Right lobe of liver (tissue), 4 donors: ENCODE measurements around the gene HDAC4.

ENCODE experiments used
- CTCF ChIP-seq, 4 donors: fragments of 200-600 bp in 3 of 4; fragments of 450-650 bp in 1 of 4; IDR thresholded peaks; one replicate each; pipeline versions ENCODE4 v1.5.1 to v1.8.0; 2016 to 2022; ENCODE audit warnings: antibody characterized with exemption in 4 of 4, mild to moderate bottlenecking in 2 of 4
- POLR2A ChIP-seq: fragments of 450-650 bp; IDR thresholded peaks from one replicate; pipeline ENCODE4 v1.6.1; 2017; ENCODE audit warnings: antibody characterized with exemption, mild to moderate bottlenecking
- donor health status: DM: no; HTN: no; CAD: no.
- donor health status: DM: no; HTN: no; CAD: no.
- donor health status: DM: no; HTN: yes; CAD: no.

GRCh38 chr2:239082425-239082824 lies 318.4 kb downstream of the HDAC4 start:
- TF ChIP-seq CTCF (IDR thresholded peaks at IDR 0.05): no peak
- TF ChIP-seq POLR2A: no peak
